Measurements from ENCODE around the gene TMEM259. TPM values are rescaled to one million over a fixed set of nuclear protein-coding genes. Genes with fewer than 3 reads are reported as not detected.

Gene TMEM259
- total and polyA plus RNA-seq, 2 donors from 2014 or later: 129 to 180 TPM

- FAIRE-seq (no peak), DNase-seq (peak in 1 of 5 donors; percentile 79)
- Histone ChIP-seq H3K4me1 (ENCODE audit: control insufficient read depth in 2 of 3, insufficient read depth in 2 of 3, low read depth in 1 of 3, low read length in 3 of 3) (no peaks in the 10 kb centered on the region), H3K36me3 (ENCODE audit: control insufficient read depth in 2 of 3, insufficient read depth in 3 of 3, low read length in 3 of 3) (no peaks in the 10 kb centered on the region), H3K9ac (ENCODE audit: low read length in 3 of 3) (no peak overlapping the region), H3K27ac (ENCODE audit: low read depth in 2 of 2, low read length in 2 of 2) (no peak overlapping the region), H3K27me3 (ENCODE audit: control insufficient read depth, insufficient read depth, low read length) (no peaks in the 10 kb centered on the region), H3K4me3 (ENCODE audit: low read length in 3 of 3) (no peak overlapping the region), H3K9me3 (ENCODE audit: control insufficient read depth in 2 of 3, insufficient read depth in 1 of 3, low read length in 3 of 3) (no peaks in the 10 kb centered on the region)
- intact Hi-C loops (cut with DNase I): no loop called here
- no peak for TF ChIP-seq CTCF (IDR thresholded peaks at IDR 0.05; ENCODE audit: borderline replicate concordance, extremely low read depth, insufficient read depth)
Observed at GRCh38 chr19:1004803-1005664, 15.9 kb downstream of the TMEM259 start.

DNA sequence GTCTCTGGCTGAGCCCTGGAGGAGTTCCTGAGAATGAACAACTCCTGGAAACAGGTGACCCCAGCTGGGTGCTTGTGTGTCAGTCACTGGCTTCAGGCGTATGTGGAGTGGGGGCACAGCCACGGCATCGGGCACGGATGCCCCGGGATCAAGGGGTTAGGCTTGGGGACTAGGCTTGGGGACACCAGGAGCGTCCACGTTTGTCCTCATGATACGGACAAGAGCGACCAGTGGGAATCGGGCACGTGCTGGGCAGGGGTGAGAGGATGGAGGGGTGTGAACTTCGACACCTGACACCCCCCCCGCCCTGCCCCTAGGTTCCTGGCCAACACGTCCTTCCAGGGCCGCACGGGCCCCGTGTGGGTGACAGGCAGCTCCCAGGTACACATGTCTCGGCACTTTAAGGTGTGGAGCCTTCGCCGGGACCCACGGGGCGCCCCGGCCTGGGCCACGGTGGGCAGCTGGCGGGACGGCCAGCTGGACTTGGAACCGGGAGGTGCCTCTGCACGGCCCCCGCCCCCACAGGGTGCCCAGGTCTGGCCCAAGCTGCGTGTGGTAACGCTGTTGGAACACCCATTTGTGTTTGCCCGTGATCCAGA is 16.6 kb downstream of the TMEM259 start:
- no peak for TF ChIP-seq CTCF (IDR thresholded peaks at IDR 0.05; ENCODE audit: borderline replicate concordance, extremely low read depth, insufficient read depth)
- Histone ChIP-seq H3K9ac (ENCODE audit: low read length in 3 of 3) (no peak overlapping the region), H3K36me3 (ENCODE audit: control insufficient read depth in 2 of 3, insufficient read depth in 3 of 3, low read length in 3 of 3) (no peaks in the 10 kb centered on the region), H3K4me3 (ENCODE audit: low read length in 3 of 3) (no peak overlapping the region), H3K4me1 (ENCODE audit: control insufficient read depth in 2 of 3, insufficient read depth in 2 of 3, low read depth in 1 of 3, low read length in 3 of 3) (no peaks in the 10 kb centered on the region), H3K27ac (ENCODE audit: low read depth in 2 of 2, low read length in 2 of 2) (no peak overlapping the region), H3K27me3 (ENCODE audit: control insufficient read depth, insufficient read depth, low read length) (peaks cover 3% of the 10 kb centered on the region), H3K9me3 (ENCODE audit: control insufficient read depth in 2 of 3, insufficient read depth in 1 of 3, low read length in 3 of 3) (no peaks in the 10 kb centered on the region)
- intact Hi-C loops (cut with DNase I): no loop called here
- DNase-seq (no peak), FAIRE-seq (no peak)

DNA sequence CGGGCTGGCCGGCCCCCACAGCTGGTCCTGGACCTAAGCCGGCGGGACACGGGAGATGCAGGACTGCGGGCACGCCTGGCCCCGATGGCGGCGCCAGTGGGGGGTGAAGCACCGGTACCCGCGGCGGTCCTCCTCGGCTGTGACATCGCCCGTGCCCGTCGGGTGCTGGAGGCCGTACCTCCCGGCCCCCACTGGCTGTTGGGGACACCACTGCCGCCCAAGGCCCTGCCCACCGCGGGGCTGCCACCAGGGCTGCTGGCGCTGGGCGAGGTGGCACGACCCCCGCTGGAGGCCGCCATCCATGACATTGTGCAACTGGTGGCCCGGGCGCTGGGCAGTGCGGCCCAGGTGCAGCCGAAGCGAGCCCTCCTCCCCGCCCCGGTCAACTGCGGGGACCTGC is 17.6 kb downstream of the TMEM259 start:
- no peak overlapping the region for H3K27ac ChIP-seq (ENCODE audit: low read depth in 2 of 2, low read length in 2 of 2)
- TF ChIP-seq CTCF (IDR thresholded peaks at IDR 0.05; ENCODE audit: borderline replicate concordance, extremely low read depth, insufficient read depth): no peak
- no peak overlapping the region for H3K9ac ChIP-seq (ENCODE audit: low read length in 3 of 3)
- no peak for FAIRE-seq
- H3K27me3 ChIP-seq (ENCODE audit: control insufficient read depth, insufficient read depth, low read length): peaks cover 7% of the 10 kb centered on the region
- no peak overlapping the region for H3K4me3 ChIP-seq (ENCODE audit: low read length in 3 of 3)
- no peaks in the 10 kb centered on the region for H3K4me1 ChIP-seq (ENCODE audit: control insufficient read depth in 2 of 3, insufficient read depth in 2 of 3, low read depth in 1 of 3, low read length in 3 of 3)
- peak in 1 of 5 donors; percentile 78 for DNase-seq
- no peaks in the 10 kb centered on the region for H3K9me3 ChIP-seq (ENCODE audit: control insufficient read depth in 2 of 3, insufficient read depth in 1 of 3, low read length in 3 of 3)
- H3K36me3 ChIP-seq (ENCODE audit: control insufficient read depth in 2 of 3, insufficient read depth in 3 of 3, low read length in 3 of 3): no peaks in the 10 kb centered on the region
- intact Hi-C loops (cut with DNase I): no loop called here

All from kidney (tissue), 14 donors.